Mesothelial cell of epicardium (in vitro differentiated cells): ENCODE data around the gene PDE8A. TPM values are rescaled to one million over a fixed set of nuclear protein-coding genes. Genes with fewer than 3 reads are reported as not detected.

ENCODE experiments used
- DNase-seq, 2 experiments: peaks; one replicate each; pipeline ENCODE4 v3.0.0; 2021; ENCODE audit warnings: low spot score in 2 of 2; ENCODE audit not compliant: unreplicated experiment in 2 of 2
- H3K27ac Mint-ChIP-seq: 2 replicates; pipeline ENCODE4 v1.8.0; 2021; ENCODE audit warnings: mixed read lengths
- H3K27me3 Mint-ChIP-seq: 2 replicates; pipeline ENCODE4 v1.8.0; 2021; ENCODE audit warnings: low read depth, mixed read lengths
- H3K36me3 Mint-ChIP-seq: 2 replicates; pipeline ENCODE4 v1.8.0; 2021; ENCODE audit warnings: mixed read lengths
- H3K4me1 Mint-ChIP-seq: 2 replicates; pipeline ENCODE4 v1.8.0; 2021; ENCODE audit warnings: mixed read lengths
- H3K4me3 Mint-ChIP-seq: 2 replicates; pipeline ENCODE4 v1.8.0; 2021; ENCODE audit warnings: mild to moderate bottlenecking, moderate library complexity, mixed read lengths
- H3K9me3 Mint-ChIP-seq: 2 replicates; pipeline ENCODE4 v1.8.0; 2021; ENCODE audit warnings: mixed read lengths
- total RNA-seq: library from RNA; stranded (reverse); gene quantifications from 3 replicates; pipeline ENCODE4 v1.2.1, GENCODE V29; 2021
- TF ChIP-seq, protein P1 (sequence below): fragments of 200-600 bp; sonication (generic); IDR thresholded peaks from one replicate; pipeline ENCODE4 v1.5.0; 2021; ENCODE audit warnings: antibody characterized with exemption; ENCODE audit not compliant: unreplicated experiment

Gene PDE8A
- total RNA-seq, 1 donor from 2014 or later, result 36.7 TPM

DNA sequence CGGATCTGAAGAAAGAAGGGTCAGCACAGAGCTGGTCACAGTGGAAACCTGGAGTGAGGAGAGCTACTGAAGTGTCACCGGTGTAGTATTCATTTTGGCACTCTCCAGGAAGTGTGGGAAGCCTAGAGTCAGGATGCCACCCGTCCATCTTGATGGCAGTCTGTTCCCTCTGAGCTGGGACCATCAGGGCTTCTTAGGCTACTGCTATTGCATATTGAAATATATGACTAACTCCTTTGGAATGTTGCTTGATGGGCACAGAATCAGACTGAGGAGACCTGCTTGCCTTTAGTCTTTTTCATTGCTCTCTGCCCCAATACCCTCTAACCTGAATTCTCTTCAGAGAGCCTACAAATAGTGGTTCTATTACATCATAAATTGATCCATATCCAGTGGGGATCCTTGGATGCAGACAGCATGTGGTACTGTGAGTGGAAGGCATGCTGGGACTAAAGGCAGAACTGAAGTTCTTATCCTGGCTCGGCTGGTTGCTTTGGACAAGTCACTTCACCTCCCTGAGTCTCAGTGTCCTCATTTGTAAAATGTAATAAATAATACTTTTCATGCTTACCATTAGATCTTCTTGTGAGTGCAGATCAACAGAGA, 143.5 kb downstream of the PDE8A start:
- Mint-ChIP-seq H3K27me3 (no peaks in the 10 kb centered on the region), H3K36me3 (peaks cover 62% of the 10 kb centered on the region), H3K9me3 (peaks cover 19% of the 10 kb centered on the region), H3K4me3 (no peak overlapping the region), H3K4me1 (peaks cover 17% of the 10 kb centered on the region), H3K27ac (no peak overlapping the region)
- TF ChIP-seq, protein P1, sequence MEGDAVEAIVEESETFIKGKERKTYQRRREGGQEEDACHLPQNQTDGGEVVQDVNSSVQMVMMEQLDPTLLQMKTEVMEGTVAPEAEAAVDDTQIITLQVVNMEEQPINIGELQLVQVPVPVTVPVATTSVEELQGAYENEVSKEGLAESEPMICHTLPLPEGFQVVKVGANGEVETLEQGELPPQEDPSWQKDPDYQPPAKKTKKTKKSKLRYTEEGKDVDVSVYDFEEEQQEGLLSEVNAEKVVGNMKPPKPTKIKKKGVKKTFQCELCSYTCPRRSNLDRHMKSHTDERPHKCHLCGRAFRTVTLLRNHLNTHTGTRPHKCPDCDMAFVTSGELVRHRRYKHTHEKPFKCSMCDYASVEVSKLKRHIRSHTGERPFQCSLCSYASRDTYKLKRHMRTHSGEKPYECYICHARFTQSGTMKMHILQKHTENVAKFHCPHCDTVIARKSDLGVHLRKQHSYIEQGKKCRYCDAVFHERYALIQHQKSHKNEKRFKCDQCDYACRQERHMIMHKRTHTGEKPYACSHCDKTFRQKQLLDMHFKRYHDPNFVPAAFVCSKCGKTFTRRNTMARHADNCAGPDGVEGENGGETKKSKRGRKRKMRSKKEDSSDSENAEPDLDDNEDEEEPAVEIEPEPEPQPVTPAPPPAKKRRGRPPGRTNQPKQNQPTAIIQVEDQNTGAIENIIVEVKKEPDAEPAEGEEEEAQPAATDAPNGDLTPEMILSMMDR, result no peak
- DNase-seq, result no peak

DNA sequence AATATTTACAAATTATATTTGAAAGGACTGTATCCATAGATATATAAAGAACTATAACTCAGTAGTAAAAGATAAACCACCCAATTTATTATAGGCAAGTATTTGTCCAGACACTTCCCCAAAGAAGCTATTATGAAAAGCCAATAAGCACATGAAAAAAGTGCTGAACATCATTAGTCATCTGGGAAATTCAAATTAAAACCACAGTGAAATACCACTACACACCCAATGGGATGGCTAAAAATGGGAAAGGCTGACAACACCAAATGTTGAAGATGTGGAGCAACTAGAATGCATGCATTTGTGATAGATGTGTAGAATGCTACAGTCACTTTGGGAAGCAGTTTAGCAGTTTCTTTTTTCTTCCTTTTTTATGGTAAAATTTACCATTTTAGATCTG, 147.0 kb downstream of the PDE8A start:
- H3K27ac Mint-ChIP-seq, result no peak overlapping the region
- peaks cover 17% of the 10 kb centered on the region for H3K4me1 Mint-ChIP-seq
- no peak overlapping the region for H3K4me3 Mint-ChIP-seq
- no peak for DNase-seq
- TF ChIP-seq, protein P1, result no peak
- peaks cover 44% of the 10 kb centered on the region for H3K9me3 Mint-ChIP-seq
- peaks cover 73% of the 10 kb centered on the region for H3K36me3 Mint-ChIP-seq
- H3K27me3 Mint-ChIP-seq, result no peaks in the 10 kb centered on the region

DNA sequence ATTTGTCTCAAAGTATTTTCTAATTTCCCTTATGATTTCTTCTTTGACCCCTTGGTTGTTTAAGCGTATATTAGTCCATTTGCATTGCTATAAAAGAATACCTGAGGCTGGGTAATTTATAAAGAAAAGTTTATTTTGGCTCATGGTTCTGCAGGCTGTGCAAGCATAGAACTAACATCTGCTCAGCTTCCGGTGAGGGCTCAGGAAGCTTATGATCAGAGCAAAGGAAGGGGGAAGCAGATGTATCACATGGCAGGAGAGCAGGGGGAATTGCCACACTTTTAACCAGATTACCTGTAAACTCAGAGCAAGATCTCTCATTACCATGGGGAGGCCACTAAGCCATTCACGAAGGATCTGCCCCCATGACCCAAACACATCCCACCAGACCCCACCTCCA, 148.2 kb downstream of the PDE8A start:
- Mint-ChIP-seq H3K27me3 (no peaks in the 10 kb centered on the region), H3K4me1 (peaks cover 13% of the 10 kb centered on the region), H3K36me3 (peaks cover 77% of the 10 kb centered on the region)

DNA sequence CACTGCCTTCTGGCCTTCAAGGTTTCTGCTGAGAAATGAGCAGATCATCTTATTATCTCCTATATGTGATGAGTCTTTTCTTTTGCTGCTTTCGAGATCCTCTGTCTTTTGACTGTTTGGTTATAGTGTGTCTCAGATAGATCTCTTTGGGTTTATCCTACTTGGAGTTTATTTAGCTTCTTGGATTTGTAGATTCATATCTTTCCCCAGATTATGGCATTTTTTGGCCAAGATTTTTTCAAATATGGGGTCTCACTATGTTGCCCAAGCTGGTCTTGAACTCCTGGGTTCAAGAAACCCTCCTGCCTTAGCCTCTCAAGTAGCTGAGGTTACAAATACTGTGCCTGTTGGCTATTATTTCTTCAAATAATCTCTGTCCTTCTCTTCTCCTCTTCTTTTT, 150.3 kb downstream of the PDE8A start:
- Mint-ChIP-seq H3K36me3 (peaks cover 81% of the 10 kb centered on the region), H3K9me3 (peaks cover 44% of the 10 kb centered on the region), H3K4me1 (peaks cover 1% of the 10 kb centered on the region), H3K27me3 (no peaks in the 10 kb centered on the region), H3K27ac (no peak overlapping the region), H3K4me3 (no peak overlapping the region)
- TF ChIP-seq, protein P1, result no peak
- no peak for DNase-seq

More for the DNA sequence above, 148.2 kb downstream of the PDE8A start:
- TF ChIP-seq, protein P1, result no peak
- no peak for DNase-seq
- no peak overlapping the region for H3K27ac Mint-ChIP-seq
- H3K4me3 Mint-ChIP-seq, result no peak overlapping the region
- H3K9me3 Mint-ChIP-seq, result peaks cover 44% of the 10 kb centered on the region

DNA sequence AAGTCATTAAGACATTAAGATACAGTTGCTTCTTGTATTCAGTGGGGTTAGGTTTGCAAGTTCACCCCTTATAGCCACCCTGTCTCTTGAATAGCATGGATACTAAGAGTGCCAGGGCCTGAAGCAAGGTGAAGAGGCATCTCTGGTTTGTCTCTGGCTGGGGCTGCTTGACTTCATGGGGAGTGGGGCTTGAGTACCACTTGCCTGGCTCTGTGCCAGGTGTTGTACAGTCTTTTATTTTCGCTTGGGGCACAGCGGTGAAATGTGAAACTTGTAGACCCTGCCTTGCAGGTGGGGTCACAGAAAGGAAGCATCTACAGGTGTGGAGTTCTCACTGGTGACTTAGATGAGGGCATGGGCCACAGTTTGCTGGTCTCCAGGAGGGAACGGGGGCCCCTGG, 152.1 kb downstream of the PDE8A start:
- TF ChIP-seq, protein P1, result no peak
- peaks cover 69% of the 10 kb centered on the region for H3K36me3 Mint-ChIP-seq
- H3K4me3 Mint-ChIP-seq, result no peak overlapping the region
- H3K27ac Mint-ChIP-seq, result no peak overlapping the region
- no peaks in the 10 kb centered on the region for H3K27me3 Mint-ChIP-seq
- H3K4me1 Mint-ChIP-seq, result peaks cover 10% of the 10 kb centered on the region
- no peak for DNase-seq
- H3K9me3 Mint-ChIP-seq, result peaks cover 43% of the 10 kb centered on the region
